PC-3 (cell line): Measurements from ENCODE around the gene SFI1.

Source experiments
- CTCF ChIP-seq: fragments of 300-600 bp; sonication (generic); conservative IDR thresholded peaks from 2 replicates; pipeline ENCODE4 v1.5.1; 2017; ENCODE audit warnings: antibody characterized with exemption, low read depth, mild to moderate bottlenecking, low read length
- EZH2 ChIP-seq: fragments of 300-600 bp; sonication (generic); IDR thresholded peaks from one replicate; pipeline ENCODE4 v1.6.1; 2017; ENCODE audit warnings: antibody characterized with exemption, mild to moderate bottlenecking, low read length; ENCODE audit not compliant: unreplicated experiment
- EZH2phosphoT487 ChIP-seq: fragments of 300-600 bp; sonication (generic); IDR thresholded peaks from 2 replicates; pipeline ENCODE4 v1.6.1; 2018; ENCODE audit warnings: mild to moderate bottlenecking, antibody characterized with exemption, low read length, borderline replicate concordance

- TF ChIP-seq CTCF = peak; percentile 74
- no peak for TF ChIP-seq EZH2
- TF ChIP-seq EZH2phosphoT487 = no peak
Measured at GRCh38 chr22:31561238-31561887, 65.0 kb downstream of the SFI1 start.
